Measurements from ENCODE around the gene RPRD1A. TPM values are rescaled to one million over a fixed set of nuclear protein-coding genes. Genes with fewer than 3 reads are reported as not detected.
"Not testable (repeated sequence)": the region's sequence is repeated elsewhere in the genome, so short reads cannot be mapped to it uniquely, and the experiment has no call there.

Gene RPRD1A, protein sequence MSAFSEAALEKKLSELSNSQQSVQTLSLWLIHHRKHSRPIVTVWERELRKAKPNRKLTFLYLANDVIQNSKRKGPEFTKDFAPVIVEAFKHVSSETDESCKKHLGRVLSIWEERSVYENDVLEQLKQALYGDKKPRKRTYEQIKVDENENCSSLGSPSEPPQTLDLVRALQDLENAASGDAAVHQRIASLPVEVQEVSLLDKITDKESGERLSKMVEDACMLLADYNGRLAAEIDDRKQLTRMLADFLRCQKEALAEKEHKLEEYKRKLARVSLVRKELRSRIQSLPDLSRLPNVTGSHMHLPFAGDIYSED
- total RNA-seq (2014; rRNA removed; shearing (Covaris generic); ENCODE audit: low replicate concordance): 25.1 and 37.3 TPM in 2 replicates

DNA sequence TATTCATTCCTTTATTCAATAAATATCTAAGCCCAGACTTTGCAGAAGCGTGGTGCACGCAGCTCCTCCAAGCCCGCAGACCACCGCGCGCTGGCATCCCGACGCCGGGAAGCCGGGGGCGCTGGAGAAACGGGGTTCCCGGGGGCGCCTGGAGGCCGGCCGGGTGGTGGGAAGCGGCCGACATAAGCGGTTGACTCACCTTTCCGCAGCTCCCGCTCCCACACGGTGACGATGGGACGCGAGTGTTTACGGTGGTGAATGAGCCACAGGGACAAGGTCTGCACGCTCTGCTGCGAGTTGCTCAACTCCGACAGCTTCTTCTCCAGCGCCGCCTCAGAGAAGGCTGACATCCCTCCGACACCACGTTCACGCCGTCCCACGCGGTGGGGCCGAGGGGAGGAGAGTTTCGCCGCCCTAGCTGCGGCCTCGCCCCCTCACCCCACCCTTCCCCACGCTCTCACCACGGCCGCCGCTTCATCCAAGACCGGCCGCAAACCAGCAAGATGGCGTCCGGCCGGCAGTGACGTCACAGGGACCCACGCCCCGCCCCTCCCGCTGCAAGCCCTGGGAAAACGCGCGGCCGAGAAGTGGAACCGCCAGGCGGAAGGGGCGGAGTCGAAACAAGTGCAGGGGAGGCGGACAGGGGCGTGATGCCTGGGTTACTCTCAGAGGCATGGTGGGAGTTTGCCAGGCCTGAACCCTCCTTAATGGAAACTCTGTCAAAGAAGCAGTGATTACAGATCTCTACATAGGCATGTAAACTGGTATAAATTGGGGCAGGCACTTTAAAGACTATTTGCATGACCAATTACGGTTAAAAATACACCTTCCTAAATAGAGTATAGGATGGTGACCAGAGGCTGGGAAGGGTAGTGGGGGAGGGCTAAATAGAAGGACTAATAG is at the start of gene RPRD1A:
Gene RPRD1A (minus strand): TSS at position 505 of the 903 bp plus-strand sequence. CDS start 155 bp downstream, at position 350.
- in situ Hi-C loops (cut with HindIII; ENCODE audit: low pct_unique_long_range_greater_than_20kb, low sequenced_read_pairs): no loop called here

DNA sequence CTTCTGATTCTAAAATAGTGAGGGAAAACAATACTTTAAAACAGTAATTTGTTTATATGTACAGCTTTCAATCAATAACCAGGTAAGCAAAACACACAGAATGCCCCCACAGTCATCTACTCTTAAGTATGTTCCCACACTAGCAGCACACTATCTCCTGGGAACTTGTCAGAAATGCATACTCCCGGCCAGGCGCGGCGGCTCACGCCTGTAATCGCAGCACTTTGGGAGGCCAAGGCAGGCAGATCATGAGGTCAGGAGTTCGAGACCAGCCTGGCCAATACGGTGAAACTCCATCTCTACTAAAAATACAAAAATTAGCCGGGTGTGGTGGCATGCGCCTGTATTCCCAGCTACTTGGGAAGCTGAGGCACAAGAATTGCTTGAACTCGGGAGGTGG is 49.4 kb upstream of the RPRD1A start:
- DNase-seq (ENCODE audit: low read depth); in situ Hi-C loops (cut with HindIII; ENCODE audit: low pct_unique_long_range_greater_than_20kb, low sequenced_read_pairs): not testable (repeated sequence)

More for the DNA sequence above, at the start of gene RPRD1A:
- DNase-seq (ENCODE audit: low read depth): peak; percentile 88

DNA sequence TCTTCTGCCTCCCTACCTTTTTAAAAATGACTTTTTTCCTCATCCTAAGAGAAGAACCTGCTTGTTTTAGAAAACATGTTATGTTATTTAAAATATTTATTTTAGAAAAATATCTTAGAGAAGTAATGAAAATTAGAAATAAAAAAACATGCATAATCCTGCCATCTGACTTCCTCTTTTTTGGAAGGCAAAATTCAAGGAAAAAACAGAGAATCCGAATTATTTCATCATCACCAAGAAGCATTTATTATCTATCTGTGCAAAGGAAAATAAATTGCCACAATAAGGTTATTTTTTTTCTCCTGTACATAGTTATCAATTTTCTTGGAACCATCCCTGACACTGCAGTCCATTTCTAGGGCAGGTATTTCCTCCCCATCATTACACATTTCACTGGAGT is 47.4 kb upstream of the RPRD1A start:
- no peak for DNase-seq (ENCODE audit: low read depth)
- in situ Hi-C loops (cut with HindIII; ENCODE audit: low pct_unique_long_range_greater_than_20kb, low sequenced_read_pairs): no loop called here

DNA sequence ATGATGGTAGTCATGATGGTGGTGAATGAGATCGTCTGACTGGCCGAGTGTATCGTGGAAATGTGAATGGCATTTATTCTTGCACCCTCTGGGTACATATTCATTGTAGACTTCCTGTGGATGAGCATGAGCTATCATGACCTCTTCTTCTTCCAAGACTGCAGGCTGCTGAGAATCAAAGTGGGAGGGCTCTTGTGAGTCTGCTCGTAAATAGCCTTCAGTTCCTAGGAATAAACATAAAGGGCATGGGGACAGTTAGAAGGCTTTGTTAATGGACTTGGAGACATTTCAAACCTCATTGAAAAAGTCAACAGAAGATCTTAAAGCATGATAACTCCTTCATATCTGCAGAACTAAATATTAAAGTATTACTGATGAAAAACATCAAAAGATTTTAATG is 46.9 kb upstream of the RPRD1A start:
- DNase-seq (ENCODE audit: low read depth): no peak
- in situ Hi-C loops (cut with HindIII; ENCODE audit: low pct_unique_long_range_greater_than_20kb, low sequenced_read_pairs): no loop called here

DNA sequence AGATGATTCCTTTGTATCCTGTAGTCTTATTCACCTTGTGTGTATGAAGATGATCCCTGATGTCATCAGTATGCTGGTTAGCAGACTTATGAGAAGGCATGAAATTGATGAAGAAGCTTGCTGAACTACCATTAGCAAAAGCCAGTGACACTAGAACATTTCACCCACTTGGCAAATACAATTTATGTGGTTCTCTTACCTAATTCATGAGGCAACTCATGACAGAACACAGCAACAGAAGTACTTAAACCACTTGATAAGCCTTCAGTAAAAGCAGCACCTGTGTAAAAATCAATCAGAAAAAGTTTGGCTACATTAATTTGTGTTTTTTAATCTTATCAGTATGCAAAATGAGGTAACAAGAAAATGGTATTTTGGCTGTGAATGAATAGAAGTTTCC is 44.9 kb upstream of the RPRD1A start:
- DNase-seq (ENCODE audit: low read depth): no peak
- in situ Hi-C loops (cut with HindIII; ENCODE audit: low pct_unique_long_range_greater_than_20kb, low sequenced_read_pairs): no loop called here

DNA sequence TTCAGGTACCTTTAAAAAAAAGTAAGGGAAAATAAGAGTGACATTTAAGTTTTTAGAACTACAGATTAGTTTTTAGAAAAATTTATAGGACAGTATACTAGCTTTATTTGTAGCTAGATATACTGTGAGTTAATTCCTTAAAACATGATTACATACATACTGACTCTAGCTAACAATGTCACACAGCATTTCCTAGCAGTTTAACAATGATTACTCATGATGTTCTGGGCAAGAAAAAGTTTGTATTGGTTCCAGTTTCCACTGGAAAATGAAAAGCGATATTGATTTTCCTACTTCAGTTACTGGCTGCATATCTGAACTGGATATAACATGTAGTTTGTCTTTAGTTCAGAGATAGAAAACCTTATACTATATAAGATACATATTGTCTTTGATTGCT is 42.4 kb upstream of the RPRD1A start:
- DNase-seq (ENCODE audit: low read depth): no peak
- in situ Hi-C loops (cut with HindIII; ENCODE audit: low pct_unique_long_range_greater_than_20kb, low sequenced_read_pairs): no loop called here

DNA sequence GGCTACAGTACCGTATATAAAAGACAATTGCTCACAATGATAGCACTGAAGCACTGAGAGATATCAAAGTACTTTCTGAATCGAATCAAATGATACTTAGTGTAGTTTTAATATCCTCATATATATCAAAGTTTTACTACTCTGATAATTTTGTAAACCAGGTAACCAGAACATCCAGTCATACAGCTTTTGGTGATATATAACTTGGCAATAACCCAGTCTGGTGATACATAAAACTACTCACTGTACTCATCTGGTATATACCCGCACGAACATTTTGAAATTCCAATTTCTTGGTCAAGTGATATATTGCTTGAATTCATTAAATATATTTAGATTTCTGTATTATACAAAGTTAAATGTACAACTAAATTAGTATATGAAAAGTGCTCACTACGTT is 41.2 kb upstream of the RPRD1A start:
- in situ Hi-C loops (cut with HindIII; ENCODE audit: low pct_unique_long_range_greater_than_20kb, low sequenced_read_pairs): no loop called here
- DNase-seq (ENCODE audit: low read depth): no peak

DNA sequence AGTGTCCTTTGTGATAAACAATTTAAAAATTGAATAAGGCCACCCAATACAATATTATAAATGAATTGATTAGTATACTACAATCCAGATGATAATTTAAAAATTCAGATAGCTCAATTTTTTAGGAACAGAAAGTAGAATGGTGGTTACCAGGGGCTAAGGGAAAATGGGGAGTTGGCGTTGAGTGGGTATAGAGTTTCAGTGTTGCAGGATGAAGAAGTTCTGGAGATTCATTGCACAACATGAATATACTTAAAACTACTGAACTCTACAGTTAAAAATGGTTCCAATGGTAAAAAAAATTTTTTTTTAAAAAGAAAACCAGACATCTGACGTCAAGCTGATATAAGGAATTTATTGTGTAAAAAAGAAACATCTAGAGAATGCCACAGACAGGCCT is 40.8 kb upstream of the RPRD1A start:
- DNase-seq (ENCODE audit: low read depth): no peak
- in situ Hi-C loops (cut with HindIII; ENCODE audit: low pct_unique_long_range_greater_than_20kb, low sequenced_read_pairs): no loop called here

DNA sequence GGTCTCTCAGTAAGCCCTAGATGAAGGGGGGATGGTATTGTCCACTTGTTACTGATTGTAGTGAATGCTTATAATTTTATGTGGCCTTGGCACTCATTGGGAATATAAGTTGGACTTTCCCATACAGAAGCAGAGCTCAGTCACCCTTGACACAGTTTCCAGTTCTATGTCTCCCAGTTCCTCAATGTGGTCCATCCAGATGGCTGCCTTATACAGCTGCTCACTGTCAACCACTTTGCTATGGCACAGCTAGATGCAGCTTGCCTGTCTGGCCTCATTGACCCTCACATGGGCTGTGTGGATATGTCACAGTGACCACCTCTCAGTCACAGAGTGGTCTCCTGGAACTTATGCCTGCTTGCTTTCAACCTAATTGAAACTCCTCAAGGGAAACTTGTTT is 40.1 kb upstream of the RPRD1A start:
- in situ Hi-C loops (cut with HindIII; ENCODE audit: low pct_unique_long_range_greater_than_20kb, low sequenced_read_pairs): no loop called here
- no peak for DNase-seq (ENCODE audit: low read depth)

DNA sequence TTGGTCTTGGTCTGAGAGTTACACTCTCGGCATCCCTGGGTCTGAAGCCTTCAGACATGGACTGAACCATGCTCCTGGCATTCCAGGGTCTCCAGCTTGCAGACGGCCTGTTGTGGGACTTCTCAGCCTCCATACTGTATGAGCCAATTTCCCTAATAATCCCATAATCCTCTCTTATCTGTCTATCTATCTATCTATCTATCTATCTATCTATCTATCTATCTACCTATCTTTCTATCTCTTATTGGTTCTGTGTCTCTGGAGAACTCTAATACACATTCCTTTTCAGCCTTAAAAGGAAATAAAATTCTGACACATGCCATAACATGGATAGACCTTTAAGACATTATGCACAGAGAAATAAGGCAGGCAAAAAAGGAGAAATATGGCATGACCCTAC is 37.4 kb upstream of the RPRD1A start:
- DNase-seq (ENCODE audit: low read depth): no peak
- in situ Hi-C loops (cut with HindIII; ENCODE audit: low pct_unique_long_range_greater_than_20kb, low sequenced_read_pairs): no loop called here

DNA sequence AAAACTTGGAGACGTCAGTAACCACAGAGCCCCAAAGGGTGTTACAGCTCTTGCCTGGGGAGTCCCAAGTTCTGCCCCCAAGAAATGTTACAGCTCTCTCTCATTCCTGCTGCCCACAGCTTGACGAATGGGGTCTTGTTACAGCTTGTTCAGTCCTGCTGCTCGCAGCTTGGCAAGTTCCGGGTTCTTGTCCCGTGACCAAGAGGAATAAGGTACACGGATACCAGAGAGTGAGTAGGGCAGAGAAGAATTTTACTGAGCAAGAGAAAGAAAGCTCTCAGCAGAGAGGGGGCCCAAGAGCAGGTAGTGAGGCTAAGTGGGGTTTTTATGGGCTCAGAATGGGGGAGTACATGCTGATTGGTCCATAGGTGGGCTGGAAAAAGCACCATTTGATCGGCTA is 34.6 kb upstream of the RPRD1A start:
- no peak for DNase-seq (ENCODE audit: low read depth)
- in situ Hi-C loops (cut with HindIII; ENCODE audit: low pct_unique_long_range_greater_than_20kb, low sequenced_read_pairs): no loop called here

DNA sequence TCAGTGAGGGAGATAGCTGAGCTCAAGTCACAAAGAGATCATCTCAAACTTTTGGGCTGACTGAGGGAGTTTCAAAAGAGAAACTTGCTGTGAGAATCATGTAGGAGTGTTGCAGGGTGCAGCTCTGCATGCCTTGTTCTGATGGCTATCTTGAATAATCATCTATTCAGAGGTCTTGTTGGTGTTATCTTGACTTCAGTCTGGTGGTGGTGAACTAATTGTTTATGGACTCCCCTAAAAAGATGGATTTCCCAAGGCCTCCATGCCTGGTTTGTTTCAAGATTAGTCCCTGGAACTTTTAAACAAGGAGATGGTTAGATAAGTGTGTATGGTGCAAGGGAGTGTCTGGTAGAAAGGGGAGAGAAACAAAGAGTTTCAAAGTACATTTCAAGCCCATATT is 32.0 kb upstream of the RPRD1A start:
- in situ Hi-C loops (cut with HindIII; ENCODE audit: low pct_unique_long_range_greater_than_20kb, low sequenced_read_pairs): no loop called here
- DNase-seq (ENCODE audit: low read depth): no peak

DNA sequence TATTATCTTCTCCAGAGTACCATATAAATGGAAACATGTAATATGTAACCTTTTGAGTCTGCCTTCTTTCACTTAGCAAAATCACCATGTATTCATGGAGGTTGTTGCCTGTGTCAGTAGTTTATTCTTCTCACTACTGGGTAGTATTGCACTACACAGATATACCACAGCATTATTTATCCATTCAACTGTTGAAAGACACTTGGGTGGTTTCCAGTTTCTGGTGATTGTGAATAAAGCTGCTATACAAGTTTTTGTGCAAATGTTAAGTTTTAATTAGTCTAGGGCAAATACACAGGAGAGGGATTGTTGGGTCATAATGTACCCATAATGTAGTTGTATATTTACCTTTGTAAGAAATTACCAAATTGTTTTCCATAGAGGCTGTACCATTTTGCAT is 29.6 kb upstream of the RPRD1A start:
- DNase-seq (ENCODE audit: low read depth): no peak
- in situ Hi-C loops (cut with HindIII; ENCODE audit: low pct_unique_long_range_greater_than_20kb, low sequenced_read_pairs): no loop called here

DNA sequence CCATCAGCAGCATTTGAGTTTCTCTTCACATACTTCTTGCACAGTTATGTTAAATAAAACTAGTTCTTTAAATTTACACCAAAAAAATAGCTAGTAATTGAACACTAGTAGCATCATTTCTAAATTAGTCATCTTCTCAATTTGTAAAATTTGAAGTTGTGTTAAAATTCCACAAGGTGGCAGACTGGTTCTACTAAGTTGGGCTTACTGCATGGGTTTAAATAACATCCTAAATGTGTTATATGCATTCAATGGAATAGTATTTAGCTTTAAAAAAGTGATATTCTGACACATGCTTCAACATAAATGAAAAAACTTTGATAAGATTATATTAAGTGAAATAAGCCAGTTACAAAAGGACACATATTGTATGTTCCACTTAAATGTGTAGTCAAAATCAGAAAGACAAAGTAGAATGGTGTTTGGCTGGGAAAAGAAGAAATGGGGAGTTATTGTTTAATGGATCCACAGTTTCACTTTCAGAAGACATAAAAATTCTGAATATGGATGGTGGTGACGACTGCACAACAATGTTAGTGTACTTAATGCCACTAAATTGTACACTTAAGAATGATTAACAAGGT is 28.7 kb upstream of the RPRD1A start:
- no peak for DNase-seq (ENCODE audit: low read depth)
- in situ Hi-C loops (cut with HindIII; ENCODE audit: low pct_unique_long_range_greater_than_20kb, low sequenced_read_pairs): no loop called here

DNA sequence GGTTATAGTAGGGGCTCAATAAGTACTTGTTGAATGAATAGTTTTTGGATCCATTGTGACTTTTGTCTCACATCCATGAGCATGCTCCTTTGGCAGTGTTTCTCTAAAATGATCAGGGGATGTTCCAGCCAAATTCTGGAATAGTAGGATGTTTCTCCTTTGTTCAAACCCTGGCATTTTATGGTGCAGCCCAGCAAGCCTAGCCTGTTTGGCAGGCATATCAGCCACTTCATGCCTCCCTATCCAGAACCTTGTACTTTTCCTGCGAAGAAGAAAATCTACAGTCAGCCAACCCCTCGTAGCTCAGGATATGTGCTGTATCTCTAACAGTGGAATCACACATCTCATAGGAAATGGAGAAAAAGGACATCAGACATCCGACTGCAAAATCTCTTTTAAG is 27.1 kb upstream of the RPRD1A start:
- DNase-seq (ENCODE audit: low read depth): no peak
- in situ Hi-C loops (cut with HindIII; ENCODE audit: low pct_unique_long_range_greater_than_20kb, low sequenced_read_pairs): no loop called here

DNA sequence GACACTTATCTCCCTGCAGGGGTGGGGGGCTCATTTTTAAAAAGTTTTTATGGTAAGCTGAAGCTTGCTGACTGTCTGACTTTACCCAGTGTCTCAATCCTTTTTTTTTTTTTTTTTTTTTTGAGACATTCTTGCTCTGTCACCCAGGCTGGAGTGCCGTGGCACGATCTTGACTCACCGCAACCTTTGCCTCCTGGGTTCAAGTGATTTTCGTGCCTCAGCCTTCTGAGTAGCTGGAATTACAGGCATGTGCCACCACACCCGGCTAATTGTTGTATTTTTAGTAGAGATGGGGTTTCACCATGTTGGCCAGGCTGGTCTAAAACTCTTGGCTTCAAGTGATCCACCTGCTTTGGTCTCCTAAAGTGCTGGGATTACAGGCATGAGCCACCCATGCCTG is 24.8 kb upstream of the RPRD1A start:
- DNase-seq (ENCODE audit: low read depth): peak; percentile 33
- in situ Hi-C loops (cut with HindIII; ENCODE audit: low pct_unique_long_range_greater_than_20kb, low sequenced_read_pairs): not testable (repeated sequence)

DNA sequence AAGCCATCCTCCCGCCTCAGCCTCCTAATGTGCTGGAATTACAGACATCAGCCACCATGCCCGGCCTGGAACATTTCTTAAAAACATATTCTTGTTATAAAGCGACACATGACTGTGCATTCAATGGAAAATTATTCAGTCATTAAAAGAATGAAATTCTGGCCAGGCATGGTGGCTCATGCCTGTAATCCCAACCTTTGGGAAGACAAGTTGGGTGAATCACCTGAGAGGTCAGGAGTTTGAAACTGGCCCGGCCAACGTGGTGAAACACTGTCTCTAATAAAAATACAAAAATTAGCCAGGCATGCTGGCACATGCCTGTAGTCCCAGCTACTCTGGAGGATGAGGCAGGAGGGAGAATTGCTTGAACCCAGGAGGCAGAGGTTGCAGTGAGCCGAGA is 21.6 kb upstream of the RPRD1A start:
- peak; percentile 35 for DNase-seq (ENCODE audit: low read depth)
- in situ Hi-C loops (cut with HindIII; ENCODE audit: low pct_unique_long_range_greater_than_20kb, low sequenced_read_pairs): no loop called here

DNA sequence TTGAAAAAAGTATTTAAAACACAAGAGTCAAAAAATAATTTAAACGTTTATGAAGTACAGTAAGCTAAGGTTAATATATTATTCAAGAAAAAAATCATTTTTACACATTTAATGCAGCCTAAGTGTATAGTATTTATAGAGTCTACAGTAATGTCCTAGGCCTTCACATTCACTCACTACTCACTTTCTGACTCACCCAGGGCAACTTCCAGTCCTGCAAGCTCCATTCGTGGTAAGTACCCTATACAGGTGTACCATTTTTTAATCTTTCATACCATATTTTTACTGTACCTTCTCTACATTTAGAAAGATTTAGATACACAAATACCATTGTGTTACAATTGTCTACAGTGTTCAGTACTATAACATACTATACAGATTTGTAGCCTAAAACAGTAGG is 20.9 kb upstream of the RPRD1A start:
- no peak for DNase-seq (ENCODE audit: low read depth)
- in situ Hi-C loops (cut with HindIII; ENCODE audit: low pct_unique_long_range_greater_than_20kb, low sequenced_read_pairs): no loop called here

DNA sequence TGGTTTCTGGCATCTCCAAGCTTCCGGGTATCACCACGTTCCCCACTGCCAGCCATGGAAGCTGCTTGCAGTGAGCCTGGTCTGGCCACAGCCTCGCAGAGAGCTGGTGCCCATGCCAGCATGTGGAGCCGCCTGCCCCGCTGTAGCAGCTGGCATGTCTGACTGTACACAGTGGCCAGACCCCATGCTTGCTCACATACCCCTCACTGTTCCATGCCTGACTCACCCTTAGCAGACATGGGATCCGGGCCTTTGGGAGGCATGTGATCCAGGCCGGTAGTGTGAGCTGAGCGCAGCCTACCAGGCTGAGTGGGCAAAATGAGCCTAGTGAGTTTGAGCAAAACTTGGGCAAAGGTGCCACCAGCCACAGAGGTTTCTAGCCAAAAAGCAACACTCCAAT is 18.8 kb upstream of the RPRD1A start:
- in situ Hi-C loops (cut with HindIII; ENCODE audit: low pct_unique_long_range_greater_than_20kb, low sequenced_read_pairs): no loop called here
- no peak for DNase-seq (ENCODE audit: low read depth)

Measured in Caki2 (cell line).